ENCODE measurements around the gene GPHN. TPM values are rescaled to one million over a fixed set of nuclear protein-coding genes. Genes with fewer than 3 reads are reported as not detected.

Gene GPHN
- total and polyA plus RNA-seq, 2 of the 8 experiments (the other 6 are each of a cell fraction or from before 2014, with no cell fraction given), result 6.0 to 16.0 TPM

DNA sequence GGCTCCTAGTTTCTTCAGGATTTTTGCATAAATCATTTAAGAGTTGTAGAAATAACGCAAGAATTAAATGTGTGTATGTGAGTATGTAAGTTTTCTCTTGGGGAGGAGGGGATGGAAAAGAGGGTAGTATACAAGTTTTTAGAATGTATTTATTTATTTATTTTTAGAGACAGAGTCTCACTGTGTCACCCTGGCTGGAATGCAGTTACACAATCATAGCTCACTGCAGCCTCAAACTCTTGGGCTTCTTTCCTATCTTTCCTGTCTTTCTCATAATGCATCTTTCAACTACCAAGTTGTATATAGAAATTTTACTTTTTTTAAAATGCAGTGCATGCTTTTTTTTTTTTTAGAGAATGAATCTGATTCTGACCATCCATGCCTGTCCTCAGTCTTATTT, 412.2 kb downstream of the GPHN start (continued):
- TF ChIP-seq, protein P1, sequence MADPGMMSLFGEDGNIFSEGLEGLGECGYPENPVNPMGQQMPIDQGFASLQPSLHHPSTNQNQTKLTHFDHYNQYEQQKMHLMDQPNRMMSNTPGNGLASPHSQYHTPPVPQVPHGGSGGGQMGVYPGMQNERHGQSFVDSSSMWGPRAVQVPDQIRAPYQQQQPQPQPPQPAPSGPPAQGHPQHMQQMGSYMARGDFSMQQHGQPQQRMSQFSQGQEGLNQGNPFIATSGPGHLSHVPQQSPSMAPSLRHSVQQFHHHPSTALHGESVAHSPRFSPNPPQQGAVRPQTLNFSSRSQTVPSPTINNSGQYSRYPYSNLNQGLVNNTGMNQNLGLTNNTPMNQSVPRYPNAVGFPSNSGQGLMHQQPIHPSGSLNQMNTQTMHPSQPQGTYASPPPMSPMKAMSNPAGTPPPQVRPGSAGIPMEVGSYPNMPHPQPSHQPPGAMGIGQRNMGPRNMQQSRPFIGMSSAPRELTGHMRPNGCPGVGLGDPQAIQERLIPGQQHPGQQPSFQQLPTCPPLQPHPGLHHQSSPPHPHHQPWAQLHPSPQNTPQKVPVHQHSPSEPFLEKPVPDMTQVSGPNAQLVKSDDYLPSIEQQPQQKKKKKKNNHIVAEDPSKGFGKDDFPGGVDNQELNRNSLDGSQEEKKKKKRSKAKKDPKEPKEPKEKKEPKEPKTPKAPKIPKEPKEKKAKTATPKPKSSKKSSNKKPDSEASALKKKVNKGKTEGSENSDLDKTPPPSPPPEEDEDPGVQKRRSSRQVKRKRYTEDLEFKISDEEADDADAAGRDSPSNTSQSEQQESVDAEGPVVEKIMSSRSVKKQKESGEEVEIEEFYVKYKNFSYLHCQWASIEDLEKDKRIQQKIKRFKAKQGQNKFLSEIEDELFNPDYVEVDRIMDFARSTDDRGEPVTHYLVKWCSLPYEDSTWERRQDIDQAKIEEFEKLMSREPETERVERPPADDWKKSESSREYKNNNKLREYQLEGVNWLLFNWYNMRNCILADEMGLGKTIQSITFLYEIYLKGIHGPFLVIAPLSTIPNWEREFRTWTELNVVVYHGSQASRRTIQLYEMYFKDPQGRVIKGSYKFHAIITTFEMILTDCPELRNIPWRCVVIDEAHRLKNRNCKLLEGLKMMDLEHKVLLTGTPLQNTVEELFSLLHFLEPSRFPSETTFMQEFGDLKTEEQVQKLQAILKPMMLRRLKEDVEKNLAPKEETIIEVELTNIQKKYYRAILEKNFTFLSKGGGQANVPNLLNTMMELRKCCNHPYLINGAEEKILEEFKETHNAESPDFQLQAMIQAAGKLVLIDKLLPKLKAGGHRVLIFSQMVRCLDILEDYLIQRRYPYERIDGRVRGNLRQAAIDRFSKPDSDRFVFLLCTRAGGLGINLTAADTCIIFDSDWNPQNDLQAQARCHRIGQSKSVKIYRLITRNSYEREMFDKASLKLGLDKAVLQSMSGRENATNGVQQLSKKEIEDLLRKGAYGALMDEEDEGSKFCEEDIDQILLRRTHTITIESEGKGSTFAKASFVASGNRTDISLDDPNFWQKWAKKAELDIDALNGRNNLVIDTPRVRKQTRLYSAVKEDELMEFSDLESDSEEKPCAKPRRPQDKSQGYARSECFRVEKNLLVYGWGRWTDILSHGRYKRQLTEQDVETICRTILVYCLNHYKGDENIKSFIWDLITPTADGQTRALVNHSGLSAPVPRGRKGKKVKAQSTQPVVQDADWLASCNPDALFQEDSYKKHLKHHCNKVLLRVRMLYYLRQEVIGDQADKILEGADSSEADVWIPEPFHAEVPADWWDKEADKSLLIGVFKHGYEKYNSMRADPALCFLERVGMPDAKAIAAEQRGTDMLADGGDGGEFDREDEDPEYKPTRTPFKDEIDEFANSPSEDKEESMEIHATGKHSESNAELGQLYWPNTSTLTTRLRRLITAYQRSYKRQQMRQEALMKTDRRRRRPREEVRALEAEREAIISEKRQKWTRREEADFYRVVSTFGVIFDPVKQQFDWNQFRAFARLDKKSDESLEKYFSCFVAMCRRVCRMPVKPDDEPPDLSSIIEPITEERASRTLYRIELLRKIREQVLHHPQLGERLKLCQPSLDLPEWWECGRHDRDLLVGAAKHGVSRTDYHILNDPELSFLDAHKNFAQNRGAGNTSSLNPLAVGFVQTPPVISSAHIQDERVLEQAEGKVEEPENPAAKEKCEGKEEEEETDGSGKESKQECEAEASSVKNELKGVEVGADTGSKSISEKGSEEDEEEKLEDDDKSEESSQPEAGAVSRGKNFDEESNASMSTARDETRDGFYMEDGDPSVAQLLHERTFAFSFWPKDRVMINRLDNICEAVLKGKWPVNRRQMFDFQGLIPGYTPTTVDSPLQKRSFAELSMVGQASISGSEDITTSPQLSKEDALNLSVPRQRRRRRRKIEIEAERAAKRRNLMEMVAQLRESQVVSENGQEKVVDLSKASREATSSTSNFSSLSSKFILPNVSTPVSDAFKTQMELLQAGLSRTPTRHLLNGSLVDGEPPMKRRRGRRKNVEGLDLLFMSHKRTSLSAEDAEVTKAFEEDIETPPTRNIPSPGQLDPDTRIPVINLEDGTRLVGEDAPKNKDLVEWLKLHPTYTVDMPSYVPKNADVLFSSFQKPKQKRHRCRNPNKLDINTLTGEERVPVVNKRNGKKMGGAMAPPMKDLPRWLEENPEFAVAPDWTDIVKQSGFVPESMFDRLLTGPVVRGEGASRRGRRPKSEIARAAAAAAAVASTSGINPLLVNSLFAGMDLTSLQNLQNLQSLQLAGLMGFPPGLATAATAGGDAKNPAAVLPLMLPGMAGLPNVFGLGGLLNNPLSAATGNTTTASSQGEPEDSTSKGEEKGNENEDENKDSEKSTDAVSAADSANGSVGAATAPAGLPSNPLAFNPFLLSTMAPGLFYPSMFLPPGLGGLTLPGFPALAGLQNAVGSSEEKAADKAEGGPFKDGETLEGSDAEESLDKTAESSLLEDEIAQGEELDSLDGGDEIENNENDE (IDR thresholded peaks at IDR 0.05; ENCODE audit: insufficient replicate concordance, low read length), result no peak

Measured in H1 (cell line).